DOHH2 (cell line): Measurements from ENCODE around the gene SCAF1.

Source experiments
- H3F3A ChIP-seq: fragments of 200-600 bp; sonication (generic), shearing (Covaris generic); 2 replicates; pipeline ENCODE4 v1.6.0; 2016; ENCODE audit warnings: antibody characterized with exemption, mild to moderate bottlenecking; ENCODE audit not compliant: control insufficient read depth, insufficient read depth
- H3K27ac ChIP-seq: fragments of 200-600 bp; sonication (generic); 2 replicates; pipeline ENCODE4 v1.5.1; 2014; ENCODE audit warnings: low read depth, mild to moderate bottlenecking, low read length, moderate library complexity
- H3K27me3 ChIP-seq: fragments of 200-600 bp; sonication (generic); 2 replicates; pipeline ENCODE4 v1.6.1; 2014; ENCODE audit warnings: mild to moderate bottlenecking, low read length, mixed read lengths; ENCODE audit not compliant: control insufficient read depth
- H3K36me3 ChIP-seq: fragments of 200-600 bp; sonication (generic); 2 replicates; pipeline ENCODE4 v1.6.1; 2014; ENCODE audit warnings: mild to moderate bottlenecking, low read length, moderate library complexity, mixed read lengths; ENCODE audit not compliant: control insufficient read depth
- H3K4me1 ChIP-seq: fragments of 200-600 bp; sonication (generic); 2 replicates; pipeline ENCODE4 v1.6.1; 2014; ENCODE audit warnings: mild to moderate bottlenecking, low read length, mixed read lengths; ENCODE audit not compliant: control insufficient read depth
- H3K4me2 ChIP-seq: fragments of 200-600 bp; sonication (generic); 2 replicates; pipeline ENCODE4 v1.6.0; 2014; ENCODE audit warnings: mild to moderate bottlenecking, low read length, moderate library complexity
- H3K4me3 ChIP-seq: fragments of 200-600 bp; sonication (generic); 2 replicates; pipeline ENCODE4 v1.5.1; 2014; ENCODE audit warnings: mild to moderate bottlenecking, low read length, mixed read lengths
- H3K79me2 ChIP-seq: fragments of 200-600 bp; sonication (generic); 2 replicates; pipeline ENCODE4 v1.6.1; 2014; ENCODE audit warnings: mild to moderate bottlenecking, low read length, mixed read lengths; ENCODE audit not compliant: control insufficient read depth
- H3K9me2 ChIP-seq: fragments of 200-600 bp; sonication (generic); replicated peaks from 2 replicates; pipeline ENCODE4 v1.6.1; 2014; ENCODE audit warnings: mild to moderate bottlenecking, low read length, mixed read lengths; ENCODE audit not compliant: control insufficient read depth
- H3K9me3 ChIP-seq: fragments of 200-600 bp; sonication (generic); 2 replicates; pipeline ENCODE4 v1.6.1; 2014; ENCODE audit warnings: antibody characterized with exemption, low read length, mixed read lengths; ENCODE audit not compliant: control insufficient read depth, insufficient read depth
- H4K20me1 ChIP-seq: fragments of 200-600 bp; sonication (generic); 2 replicates; pipeline ENCODE4 v1.6.0; 2014; ENCODE audit warnings: low read depth, mild to moderate bottlenecking, antibody characterized with exemption, low read length, moderate library complexity; ENCODE audit not compliant: control insufficient read depth, insufficient read depth
- CTCF ChIP-seq: fragments of 200-600 bp; sonication (generic); IDR thresholded peaks from one replicate; pipeline ENCODE4 v1.5.1; 2014; ENCODE audit warnings: antibody characterized with exemption, mild to moderate bottlenecking, low read depth, low read length; ENCODE audit not compliant: poor library complexity, severe bottlenecking
- EZH2phosphoT487 ChIP-seq: fragments of 200-600 bp; sonication (generic); IDR thresholded peaks from 2 replicates; pipeline ENCODE4 v1.6.1; 2017; ENCODE audit warnings: borderline replicate concordance, mild to moderate bottlenecking, antibody characterized with exemption, low read length, moderate library complexity, mixed read lengths

Gene SCAF1

GRCh38 chr19:49614096-49614833 is 27.7 kb upstream of the SCAF1 start:
- H3K27me3 ChIP-seq, result no peaks in the 10 kb centered on the region
- no peak overlapping the region for H3K4me3 ChIP-seq
- no peaks in the 10 kb centered on the region for H3K4me1 ChIP-seq
- no peak overlapping the region for H3K27ac ChIP-seq
- H3K36me3 ChIP-seq, result peaks cover 57% of the 10 kb centered on the region
- H3K79me2 ChIP-seq, result peaks cover 31% of the 10 kb centered on the region
- H4K20me1 ChIP-seq, result peaks cover 4% of the 10 kb centered on the region; the same call in 1 of the 2 replicates
- H3K9me2 ChIP-seq, result no peaks in the 10 kb centered on the region
- 0 out of 2 replicates have a peak, but pooled peaks cover 5% of the 10 kb centered on the region for H3F3A ChIP-seq
- TF ChIP-seq CTCF (no peak), EZH2phosphoT487 (no peak)
- no peak overlapping the region for H3K4me2 ChIP-seq
- no peaks in the 10 kb centered on the region for H3K9me3 ChIP-seq

- no peaks in the 10 kb centered on the region for H3K9me3 ChIP-seq
- H3K27me3 ChIP-seq, result no peaks in the 10 kb centered on the region
- no peak overlapping the region for H3K4me2 ChIP-seq
- H3K79me2 ChIP-seq, result peaks cover 19% of the 10 kb centered on the region
- H3K4me3 ChIP-seq, result no peak overlapping the region
- H3K27ac ChIP-seq, result no peak overlapping the region
- TF ChIP-seq EZH2phosphoT487, result no peak
- TF ChIP-seq CTCF, result no peak
- no peaks in the 10 kb centered on the region for H3K4me1 ChIP-seq
- 0 out of 2 replicates have a peak, but pooled peaks cover 5% of the 10 kb centered on the region for H3F3A ChIP-seq
- H3K9me2 ChIP-seq, result no peaks in the 10 kb centered on the region
- H3K36me3 ChIP-seq, result peaks cover 58% of the 10 kb centered on the region
- peaks cover 4% of the 10 kb centered on the region; the same call in 1 of the 2 replicates for H4K20me1 ChIP-seq
Observed at GRCh38 chr19:49615861-49616260, 26.1 kb upstream of the SCAF1 start.

- no peak overlapping the region for H3K4me3 ChIP-seq
- H3K27ac ChIP-seq, result no peak overlapping the region
- no peaks in the 10 kb centered on the region for H3K9me2 ChIP-seq
- H3K4me2 ChIP-seq, result no peak overlapping the region
- 0 out of 2 replicates have a peak, but pooled peaks cover 5% of the 10 kb centered on the region for H3F3A ChIP-seq
- H3K27me3 ChIP-seq, result no peaks in the 10 kb centered on the region
- no peaks in the 10 kb centered on the region for H3K9me3 ChIP-seq
- H3K79me2 ChIP-seq, result peaks cover 15% of the 10 kb centered on the region
- no peak for TF ChIP-seq CTCF
- no peak for TF ChIP-seq EZH2phosphoT487
- peaks cover 4% of the 10 kb centered on the region; the same call in 1 of the 2 replicates for H4K20me1 ChIP-seq
- peaks cover 57% of the 10 kb centered on the region for H3K36me3 ChIP-seq
- no peaks in the 10 kb centered on the region for H3K4me1 ChIP-seq
Observed at GRCh38 chr19:49616532-49616931, 25.5 kb upstream of the SCAF1 start.
